HG03045 (cell line): ENCODE measurements around the gene SLK.

Experiments used
- ATAC-seq: cut with Tn5 transposase; IDR thresholded peaks from one replicate; pipeline ENCODE4 v1.9.1; 2021; ENCODE audit warnings: mild to moderate bottlenecking, moderate library complexity; ENCODE audit not compliant: unreplicated experiment

Gene SLK

GRCh38 chr10:104045151-104046089 is 78.5 kb downstream of the SLK start:
- ATAC-seq, result no peak

GRCh38 chr10:104046651-104047050 is 79.7 kb downstream of the SLK start:
- no peak for ATAC-seq

GRCh38 chr10:104049504-104050250 is 82.7 kb downstream of the SLK start:
- no peak for ATAC-seq

- ATAC-seq, result no peak
Observed at GRCh38 chr10:104052431-104052830, 85.5 kb downstream of the SLK start.

GRCh38 chr10:104053201-104053600 is 86.3 kb downstream of the SLK start:
- ATAC-seq, result no peak

GRCh38 chr10:104054430-104054829 is 87.5 kb downstream of the SLK start:
- no peak for ATAC-seq

- ATAC-seq, result no peak
Observed at GRCh38 chr10:104056619-104057273, 89.8 kb downstream of the SLK start.

GRCh38 chr10:104057717-104058116 is 90.8 kb downstream of the SLK start:
- no peak for ATAC-seq

GRCh38 chr10:104059364-104059763 is 92.4 kb downstream of the SLK start:
- ATAC-seq, result no peak

GRCh38 chr10:104061196-104061595 is 94.3 kb downstream of the SLK start:
- no peak for ATAC-seq

- ATAC-seq, result no peak
Observed at GRCh38 chr10:104065748-104066147, 98.8 kb downstream of the SLK start.

GRCh38 chr10:104066945-104067344 is 100.0 kb downstream of the SLK start:
- no peak for ATAC-seq

- ATAC-seq, result no peak
Observed at GRCh38 chr10:104067525-104067924, 100.6 kb downstream of the SLK start.

- no peak for ATAC-seq
Observed at GRCh38 chr10:104069613-104070012, 102.7 kb downstream of the SLK start.

GRCh38 chr10:104072786-104073185 is 105.8 kb downstream of the SLK start:
- no peak for ATAC-seq

GRCh38 chr10:104074505-104074904 is 107.6 kb downstream of the SLK start:
- ATAC-seq, result no peak

GRCh38 chr10:104076743-104077160 is 109.8 kb downstream of the SLK start:
- no peak for ATAC-seq

GRCh38 chr10:104077247-104077646 is 110.3 kb downstream of the SLK start:
- ATAC-seq, result no peak

- ATAC-seq, result no peak
Observed at GRCh38 chr10:104077663-104078151, 110.8 kb downstream of the SLK start.
